GM18508 (cell line): Measurements from ENCODE around the gene OSBPL3.

Experiments
- ATAC-seq: cut with Tn5 transposase; IDR thresholded peaks from one replicate; pipeline ENCODE4 v1.9.1; 2021; ENCODE audit warnings: moderate number of reproducible peaks; ENCODE audit not compliant: insufficient read depth, unreplicated experiment

Gene OSBPL3

GRCh38 chr7:24958399-24958798, 21.6 kb downstream of the OSBPL3 start:
- ATAC-seq, result no peak

GRCh38 chr7:24956021-24956420, 24.0 kb downstream of the OSBPL3 start:
- no peak for ATAC-seq

DNA sequence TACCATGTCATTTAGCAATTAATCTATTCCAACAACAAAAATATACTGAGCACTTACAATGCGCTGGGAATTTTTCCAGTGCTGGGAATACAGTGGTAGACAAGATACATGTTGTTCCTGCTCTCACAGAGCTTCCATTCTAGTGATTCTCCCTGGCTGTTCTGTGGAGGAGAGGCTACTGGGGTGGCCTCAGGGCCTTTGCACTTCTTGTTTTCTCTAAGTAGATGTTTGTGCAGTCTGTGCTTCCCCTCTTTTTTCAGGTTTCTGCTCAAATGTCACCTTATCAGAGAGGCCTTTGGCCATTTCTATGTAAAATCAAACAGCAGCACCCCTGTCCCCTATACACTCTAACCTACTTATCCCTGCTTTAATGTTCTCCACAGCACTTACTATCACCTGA, 24.7 kb downstream of the OSBPL3 start:
- ATAC-seq, result no peak

DNA sequence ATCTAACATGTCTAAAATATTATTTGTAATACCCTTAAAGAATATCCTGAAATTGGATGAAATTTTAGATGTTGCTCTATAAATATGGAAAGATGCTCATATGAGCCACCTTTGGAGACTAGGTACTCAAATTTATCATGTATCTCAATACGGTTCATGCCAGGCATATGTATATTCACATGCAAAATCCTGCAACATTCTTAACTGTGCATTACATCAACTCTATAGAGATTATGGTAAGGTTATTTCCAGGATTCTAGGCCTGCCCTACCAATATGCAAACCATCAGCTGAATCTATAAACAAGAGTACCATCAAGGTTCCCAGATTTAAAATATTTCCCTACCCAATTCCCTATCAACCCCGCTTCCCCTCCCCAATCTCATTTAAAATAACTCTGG, 27.5 kb downstream of the OSBPL3 start:
- no peak for ATAC-seq

DNA sequence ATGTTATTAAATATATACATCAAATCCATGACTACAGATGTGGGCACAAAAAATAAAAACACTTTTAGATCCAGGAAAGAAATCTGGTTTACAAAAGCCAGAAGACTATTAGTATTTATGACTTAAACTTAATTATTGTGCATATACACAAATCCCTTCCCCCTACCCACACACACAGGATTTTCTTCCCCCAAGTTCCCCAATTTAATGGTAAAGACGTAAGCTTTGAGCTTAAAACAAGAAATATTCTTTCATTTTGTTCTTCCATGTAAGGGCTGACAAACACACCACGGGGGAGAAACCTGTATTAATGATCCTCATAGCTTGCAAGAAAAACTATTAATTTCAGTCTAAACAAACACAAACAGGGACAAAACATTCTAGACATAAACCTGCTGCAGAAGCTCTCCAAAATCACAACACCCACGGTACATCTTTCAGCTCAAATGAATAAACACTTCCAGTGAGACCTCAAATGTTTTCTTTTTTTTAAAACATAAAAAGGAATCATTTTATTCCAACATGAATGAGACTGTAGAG, 28.5 kb downstream of the OSBPL3 start:
- ATAC-seq, result no peak

DNA sequence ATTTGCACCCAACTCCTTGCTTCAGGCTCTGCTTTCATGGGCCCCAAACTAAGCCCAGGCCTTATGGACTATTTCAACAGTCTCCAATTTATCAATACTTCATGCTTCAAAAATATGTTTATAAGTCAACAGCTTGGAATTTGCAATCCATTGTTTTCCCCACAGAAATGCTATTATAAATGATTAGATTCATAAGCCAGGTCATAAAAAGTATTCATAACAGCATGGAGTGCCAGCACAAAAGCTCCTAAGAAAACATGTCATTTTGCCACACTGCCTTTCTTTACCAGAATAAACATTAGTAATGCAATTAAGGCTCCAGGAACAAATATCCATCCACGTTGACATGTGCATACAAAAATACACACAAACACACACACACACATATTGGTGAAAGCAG, 30.1 kb downstream of the OSBPL3 start:
- no peak for ATAC-seq

DNA sequence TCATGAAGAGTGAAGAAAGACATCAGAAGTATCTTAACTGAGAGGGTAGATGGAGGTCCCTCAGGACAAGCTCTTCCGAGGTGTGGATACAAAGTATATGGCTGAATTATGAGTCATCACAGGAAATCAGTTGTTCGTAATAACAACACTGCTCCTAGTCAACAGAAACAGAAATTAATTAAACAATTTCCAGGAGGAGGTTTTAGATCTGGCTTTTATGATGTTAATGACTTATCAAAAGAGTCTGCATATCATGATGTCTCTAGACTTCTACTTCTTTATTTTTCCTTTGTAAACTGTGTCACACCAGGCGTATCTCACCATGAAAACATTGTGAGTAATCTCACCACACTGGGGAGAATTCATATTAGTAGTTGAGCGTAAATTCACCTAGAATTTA, 31.2 kb downstream of the OSBPL3 start:
- peak; percentile 49 for ATAC-seq

GRCh38 chr7:24946467-24946866, 33.5 kb downstream of the OSBPL3 start:
- no peak for ATAC-seq

DNA sequence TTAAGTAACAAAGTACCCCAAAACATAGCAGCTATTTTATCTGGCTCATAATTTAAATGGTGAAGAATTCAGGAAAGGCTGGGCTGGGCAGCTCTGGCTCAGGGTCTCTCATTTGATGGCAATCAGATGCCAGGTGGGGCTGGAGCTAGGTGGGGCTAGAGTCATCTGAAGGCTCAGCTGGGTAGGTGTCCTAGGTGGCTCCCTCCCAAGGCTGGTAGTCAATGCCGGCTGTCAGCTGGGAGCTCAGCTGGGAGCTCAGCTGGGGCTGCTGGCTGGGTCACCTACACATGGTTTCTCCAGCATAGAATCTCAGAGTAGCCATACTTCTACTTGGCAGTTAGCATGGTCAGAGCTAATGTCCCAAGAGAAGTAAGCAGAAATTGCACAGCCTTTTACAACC, 34.1 kb downstream of the OSBPL3 start:
- no peak for ATAC-seq

DNA sequence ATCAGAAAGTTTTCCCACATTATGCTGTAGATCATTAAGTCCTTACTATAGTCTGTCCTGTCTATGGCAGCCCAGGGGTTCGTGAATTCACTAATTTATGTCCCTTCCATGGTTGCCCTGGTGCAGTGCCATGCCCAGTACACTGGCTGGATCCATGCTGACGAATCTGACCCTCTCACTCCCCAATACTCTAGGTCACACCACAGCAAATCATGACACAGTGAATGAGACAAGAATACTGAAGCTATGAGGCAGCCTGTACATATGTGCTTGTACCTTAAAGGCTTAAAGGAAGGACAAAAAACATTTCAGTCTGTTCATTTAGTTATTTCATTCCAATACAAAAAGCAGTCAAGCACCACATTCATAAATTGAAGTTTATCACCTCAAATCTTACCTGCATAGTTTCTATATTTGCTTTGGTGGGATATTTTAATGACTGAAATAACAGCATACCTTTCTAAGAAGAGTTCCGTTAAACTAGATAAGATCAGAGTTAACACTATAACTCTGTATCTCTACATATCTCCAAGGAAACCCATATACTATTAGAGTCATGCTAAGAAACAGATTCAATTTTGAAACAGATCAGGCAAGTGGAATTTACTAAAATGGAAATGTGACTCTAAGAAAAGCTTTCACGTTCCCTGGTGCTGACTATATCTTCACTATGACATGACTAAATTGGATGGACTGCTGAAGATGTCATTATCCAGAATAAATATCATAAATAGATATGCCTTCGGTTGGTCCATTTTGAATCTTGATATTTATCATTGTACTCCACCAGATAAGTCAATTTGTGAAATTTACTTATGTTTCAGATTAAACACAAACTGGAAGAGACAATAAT, 36.7 kb downstream of the OSBPL3 start:
- no peak for ATAC-seq

DNA sequence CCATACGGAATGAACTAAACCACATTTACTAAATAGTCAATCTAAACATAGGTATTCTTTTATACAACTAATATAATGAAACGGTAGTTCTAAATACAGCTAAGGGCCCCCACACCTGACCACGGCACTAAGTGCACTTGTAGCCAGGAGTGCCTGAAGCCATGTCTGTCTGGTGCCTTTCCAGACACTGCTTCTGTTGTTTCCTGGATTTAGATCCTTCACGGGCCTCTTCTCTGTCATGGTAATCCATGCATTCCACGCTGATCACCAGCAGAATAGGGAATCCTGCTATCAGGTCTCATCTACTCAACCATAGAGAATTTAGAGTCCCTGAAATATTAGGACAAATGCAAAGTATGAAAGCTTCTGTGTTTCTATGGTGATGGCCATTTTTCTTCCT, 37.8 kb downstream of the OSBPL3 start:
- ATAC-seq, result no peak

DNA sequence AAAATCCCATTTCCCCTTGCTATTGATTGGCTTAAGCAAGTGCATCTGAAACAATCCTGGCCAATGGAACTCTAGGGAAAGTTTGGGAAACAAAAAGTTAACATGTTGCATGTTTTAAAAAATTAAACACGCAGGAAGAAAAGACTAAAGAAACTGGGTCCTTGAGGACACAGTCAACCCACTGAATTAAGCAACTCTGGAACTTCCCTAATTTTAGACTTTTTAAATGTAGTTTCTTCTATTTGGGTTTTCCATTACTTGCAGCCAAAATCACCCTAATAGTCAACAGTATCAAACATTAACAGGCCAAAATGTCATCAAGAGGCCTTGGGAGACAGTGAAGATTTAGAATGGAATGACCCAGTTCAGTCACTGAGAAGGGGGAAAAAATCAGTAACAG, 40.6 kb downstream of the OSBPL3 start:
- no peak for ATAC-seq

- ATAC-seq, result no peak
These were observed 43.7 kb downstream of the OSBPL3 start for GRCh38 chr7:24936121-24936824.

DNA sequence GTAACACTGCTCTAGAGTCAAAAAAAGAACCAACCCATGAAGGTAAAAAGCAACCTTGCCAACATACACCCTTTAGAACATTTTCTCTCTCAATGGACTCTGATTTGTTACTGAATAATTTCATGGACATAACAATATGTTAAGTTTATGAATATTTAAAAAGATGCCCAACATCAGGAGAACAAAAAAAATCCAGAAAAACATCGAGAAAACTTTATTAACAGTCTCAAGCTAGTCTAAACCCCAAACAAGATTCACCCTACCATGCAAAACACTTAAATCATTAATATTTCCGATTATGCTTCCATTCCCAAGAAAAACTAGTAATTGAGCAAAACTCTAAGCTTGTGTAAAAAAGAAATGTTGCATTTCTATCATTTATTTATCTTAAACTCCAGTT, 46.7 kb downstream of the OSBPL3 start:
- ATAC-seq, result no peak

- no peak for ATAC-seq
These were observed 47.2 kb downstream of the OSBPL3 start for GRCh38 chr7:24932815-24933214.

GRCh38 chr7:24932389-24932788, 47.6 kb downstream of the OSBPL3 start:
- no peak for ATAC-seq

DNA sequence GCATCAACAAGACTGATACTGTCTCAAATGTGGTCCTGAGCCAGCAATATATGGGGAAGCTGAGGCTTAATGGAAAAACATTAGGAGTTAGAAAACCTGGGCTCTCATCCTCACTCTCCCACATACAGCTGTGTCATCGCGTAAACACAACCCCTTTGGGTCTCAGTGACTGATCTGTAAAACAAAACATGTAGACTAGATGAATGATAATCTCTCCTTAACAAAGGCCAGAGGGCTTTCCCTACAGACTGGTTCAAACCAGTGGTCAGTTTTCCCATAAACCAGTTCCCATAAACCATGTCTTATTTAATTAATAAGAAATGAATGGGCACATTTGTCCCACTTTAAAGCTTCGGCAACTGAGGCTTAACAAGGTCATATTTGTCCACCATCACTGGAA, 48.1 kb downstream of the OSBPL3 start:
- no peak for ATAC-seq

- ATAC-seq, result no peak
These were observed 49.1 kb downstream of the OSBPL3 start for GRCh38 chr7:24930856-24931255.

DNA sequence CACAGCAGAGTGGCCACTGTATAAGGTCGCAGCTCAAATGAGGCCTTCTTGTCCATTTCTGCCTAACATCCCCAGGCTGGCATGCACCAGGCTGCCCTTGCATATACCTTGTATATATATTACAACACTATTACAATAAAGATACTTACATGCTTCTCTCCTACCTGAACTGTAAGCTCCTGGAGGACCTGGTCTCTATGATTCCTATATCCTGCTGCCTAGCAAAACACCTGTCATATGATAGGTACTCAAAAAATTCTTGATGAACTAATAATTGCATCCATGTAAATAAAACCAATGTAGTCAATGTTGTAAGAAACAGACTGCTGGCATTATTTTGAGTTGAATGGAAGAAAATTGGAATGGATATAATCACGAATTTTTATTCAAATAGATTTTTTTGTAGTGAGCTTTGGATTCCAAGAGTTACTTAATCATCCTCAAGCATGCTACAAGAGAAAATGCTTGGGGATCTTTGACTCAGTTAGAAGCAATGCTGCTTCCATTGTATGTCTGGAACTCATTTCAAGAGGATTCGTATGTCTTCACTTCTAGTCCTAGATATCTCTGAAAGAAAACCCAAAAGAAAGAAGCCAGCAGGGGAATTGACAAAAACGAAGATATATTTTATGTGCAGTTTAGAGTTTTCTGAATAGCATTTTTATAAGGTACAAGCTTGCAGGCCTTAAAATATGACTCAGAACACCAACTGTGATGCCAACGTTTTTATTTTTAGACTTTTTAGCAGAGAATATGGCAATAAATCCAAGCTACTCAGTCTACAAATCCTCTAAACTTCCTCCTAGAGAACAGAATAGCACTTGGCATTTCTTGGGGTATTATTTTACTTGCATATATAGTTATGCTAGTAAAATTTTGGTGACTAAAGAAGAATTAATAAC, 53.1 kb downstream of the OSBPL3 start:
- ATAC-seq, result no peak

GRCh38 chr7:24924375-24924774, 55.6 kb downstream of the OSBPL3 start:
- ATAC-seq, result no peak
